BLaER1 treated with 17β-estradiol and CSF1 and Interleukin-3, amounts not matched to agents 10 nM and 100 nM (cell line): ENCODE data around the gene RGS6.
"Not testable (repeated sequence)": the region's sequence is repeated elsewhere in the genome, so short reads cannot be mapped to it uniquely, and the experiment has no call there.

Experiments
- H3K27ac ChIP-seq, 11 experiments: shearing (Covaris generic); formaldehyde crosslinking; 2 replicates each; pipeline ENCODE4 v1.8.1; 2022
- H3K27me3 ChIP-seq, 11 experiments: shearing (Covaris generic); formaldehyde crosslinking; 2 replicates each; pipeline ENCODE4 v1.8.1; 2022
- H3K36me3 ChIP-seq, 11 experiments: shearing (Covaris generic); formaldehyde crosslinking; 2 replicates each; pipeline ENCODE4 v1.8.1; 2022
- H3K4me1 ChIP-seq, 10 experiments: shearing (Covaris generic); formaldehyde crosslinking; 2 replicates each; pipeline ENCODE4 v1.8.1; 2022
- H3K4me2 ChIP-seq, 11 experiments: shearing (Covaris generic); formaldehyde crosslinking; 2 replicates each; pipeline ENCODE4 v1.8.1; 2022
- H3K4me3 ChIP-seq, 10 experiments: shearing (Covaris generic); formaldehyde crosslinking; 2 replicates each; pipeline ENCODE4 v1.8.1; 2022
- H3K9ac ChIP-seq, 11 experiments: shearing (Covaris generic); formaldehyde crosslinking; 2 replicates each; pipeline ENCODE4 v1.8.1; 2022
- H3K9me3 ChIP-seq, 11 experiments: shearing (Covaris generic); formaldehyde crosslinking; replicated peaks in 1 of 11; 2 replicates each; pipeline ENCODE4 v1.8.1; 2022
- H4K20me1 ChIP-seq, 11 experiments: shearing (Covaris generic); formaldehyde crosslinking; 2 replicates each; pipeline ENCODE4 v1.8.1; 2022
- Cebpa-rat ChIP-seq, 11 experiments: shearing (Covaris generic); IDR thresholded peaks; 2 replicates each; pipeline ENCODE4 v1.8.1; 2022

Gene RGS6

GRCh38 chr14:71932229-71932981, at the start of gene RGS6:
Gene RGS6, plus strand, starts transcription at chr14:71932429.
- Histone ChIP-seq H3K9ac (peak within 1 kb of the TSS in 9 of 11 experiments; percentile 14 to 56 (median 34); a peak in 11 of 22 replicates), H3K27ac (no peak within 1 kb of the TSS), H3K36me3 (no peaks in the 10 kb centered on the region), H3K4me2 (peak within 1 kb of the TSS; percentile 90 to 100 (median 98)), H3K4me3 (peak within 1 kb of the TSS; percentile 50 to 71 (median 62)), H3K9me3 (peaks cover 0 to 5% (median 0%) of the 10 kb centered on the region in 11 experiments; a peak in 1 of 22 replicates), H3K4me1 (peaks cover 11 to 16% (median 14%) of the 10 kb centered on the region in 10 experiments), H4K20me1 (peaks cover 0 to 13% (median 8%) of the 10 kb centered on the region in 11 experiments; a peak in 7 of 22 replicates), H3K27me3 (peaks cover 46 to 59% (median 52%) of the 10 kb centered on the region in 11 experiments)
- no peak for TF ChIP-seq Cebpa-rat (IDR thresholded peaks at IDR 0.05)

GRCh38 chr14:71883094-71883493, 49.1 kb upstream of the RGS6 start:
- Histone ChIP-seq H3K9me3 (peaks cover 16 to 43% (median 26%) of the 10 kb centered on the region in 11 experiments; a peak in 21 of 22 replicates), H3K9ac (no peak overlapping the region), H3K4me2 (peak overlapping the region in 3 of 11 experiments; percentile 1 to 46 (median 22); a peak in 3 of 22 replicates), H4K20me1 (no peaks in the 10 kb centered on the region), H3K4me3 (no peak overlapping the region), H3K4me1 (peaks cover 0 to 10% (median 0%) of the 10 kb centered on the region in 10 experiments; a peak in 4 of 20 replicates), H3K27me3 (no peaks in the 10 kb centered on the region), H3K27ac (peak overlapping the region in 1 of 11 experiments; percentile 28; a peak in 1 of 22 replicates), H3K36me3 (no peaks in the 10 kb centered on the region)
- no peak for TF ChIP-seq Cebpa-rat (IDR thresholded peaks at IDR 0.05)

GRCh38 chr14:71885301-71885700, 46.9 kb upstream of the RGS6 start:
- Histone ChIP-seq H3K4me3 (no peak overlapping the region), H3K9me3 (peaks cover 19 to 41% (median 34%) of the 10 kb centered on the region in 11 experiments; a peak in 21 of 22 replicates), H3K27me3 (no peaks in the 10 kb centered on the region), H3K27ac (no peak overlapping the region), H3K4me1 (peaks cover 0 to 10% (median 0%) of the 10 kb centered on the region in 10 experiments; a peak in 4 of 20 replicates), H3K9ac (no peak overlapping the region), H3K36me3 (no peaks in the 10 kb centered on the region), H4K20me1 (no peaks in the 10 kb centered on the region), H3K4me2 (no peak overlapping the region)
- no peak for TF ChIP-seq Cebpa-rat (IDR thresholded peaks at IDR 0.05)

- H3K36me3 ChIP-seq, H4K20me1 ChIP-seq, H3K4me2 ChIP-seq, H3K4me3 ChIP-seq, H3K9ac ChIP-seq, H3K27ac ChIP-seq, H3K27me3 ChIP-seq: not testable (repeated sequence)
- Histone ChIP-seq H3K9me3 (peaks cover 19 to 36% (median 31%) of the 10 kb centered on the region in 11 experiments; a peak in 21 of 22 replicates), H3K4me1 (peaks cover 0 to 10% (median 0%) of the 10 kb centered on the region in 10 experiments; a peak in 4 of 20 replicates)
These were observed 44.4 kb upstream of the RGS6 start for GRCh38 chr14:71887802-71888201.

GRCh38 chr14:71890541-71890940, 41.7 kb upstream of the RGS6 start:
- Histone ChIP-seq H3K4me3 (no peak overlapping the region), H3K4me2 (no peak overlapping the region), H3K27ac (no peak overlapping the region), H3K4me1 (no peaks in the 10 kb centered on the region), H4K20me1 (no peaks in the 10 kb centered on the region), H3K9me3 (peaks cover 19 to 36% (median 31%) of the 10 kb centered on the region in 11 experiments; a peak in 21 of 22 replicates), H3K27me3 (no peaks in the 10 kb centered on the region), H3K36me3 (no peaks in the 10 kb centered on the region), H3K9ac (no peak overlapping the region)
- TF ChIP-seq Cebpa-rat (IDR thresholded peaks at IDR 0.05): no peak

GRCh38 chr14:71891185-71891584, 41.0 kb upstream of the RGS6 start:
- Histone ChIP-seq H3K4me2 (no peak overlapping the region), H3K36me3 (no peaks in the 10 kb centered on the region), H4K20me1 (no peaks in the 10 kb centered on the region), H3K27me3 (no peaks in the 10 kb centered on the region), H3K4me3 (no peak overlapping the region), H3K9ac (no peak overlapping the region), H3K27ac (no peak overlapping the region), H3K9me3 (peaks cover 19 to 34% (median 31%) of the 10 kb centered on the region in 11 experiments; a peak in 21 of 22 replicates), H3K4me1 (no peaks in the 10 kb centered on the region)
- no peak for TF ChIP-seq Cebpa-rat (IDR thresholded peaks at IDR 0.05)

- Histone ChIP-seq H3K27me3 (no peaks in the 10 kb centered on the region), H3K4me3 (no peak overlapping the region), H3K9me3 (peaks cover 14 to 26% (median 23%) of the 10 kb centered on the region in 11 experiments; a peak in 21 of 22 replicates), H4K20me1 (no peaks in the 10 kb centered on the region), H3K4me1 (no peaks in the 10 kb centered on the region), H3K36me3 (no peaks in the 10 kb centered on the region), H3K4me2 (no peak overlapping the region), H3K9ac (no peak overlapping the region), H3K27ac (no peak overlapping the region)
- TF ChIP-seq Cebpa-rat (IDR thresholded peaks at IDR 0.05): no peak
These were observed 40.3 kb upstream of the RGS6 start for GRCh38 chr14:71891970-71892369.

GRCh38 chr14:71905031-71905430, 27.2 kb upstream of the RGS6 start:
- H3K27ac ChIP-seq: no peak overlapping the region
- H3K36me3 ChIP-seq: no peaks in the 10 kb centered on the region
- no peak overlapping the region for H3K9ac ChIP-seq
- TF ChIP-seq Cebpa-rat (IDR thresholded peaks at IDR 0.05): no peak
- H3K27me3 ChIP-seq: no peaks in the 10 kb centered on the region
- H3K9me3 ChIP-seq: peaks cover under 1 to 10% (median 8%) of the 10 kb centered on the region in 11 experiments; a peak in 16 of 22 replicates
- no peak overlapping the region for H3K4me2 ChIP-seq
- no peaks in the 10 kb centered on the region for H4K20me1 ChIP-seq
- H3K4me3 ChIP-seq: no peak overlapping the region
- no peaks in the 10 kb centered on the region for H3K4me1 ChIP-seq

- Histone ChIP-seq H3K27ac (no peak overlapping the region), H3K27me3 (no peaks in the 10 kb centered on the region)
- TF ChIP-seq Cebpa-rat (IDR thresholded peaks at IDR 0.05): no peak
These were observed 26.4 kb upstream of the RGS6 start for GRCh38 chr14:71905860-71906259.

More at GRCh38 chr14:71905860-71906259, 26.4 kb upstream of the RGS6 start:
- Histone ChIP-seq H4K20me1 (no peaks in the 10 kb centered on the region), H3K4me2 (no peak overlapping the region), H3K4me1 (no peaks in the 10 kb centered on the region; a peak in 1 of 20 replicates), H3K9me3 (peaks cover 0 to 2% (median under 1%) of the 10 kb centered on the region in 11 experiments; a peak in 6 of 22 replicates), H3K36me3 (no peaks in the 10 kb centered on the region), H3K9ac (no peak overlapping the region), H3K4me3 (no peak overlapping the region)
